ENCODE results near the gene C1QTNF6.

DNA sequence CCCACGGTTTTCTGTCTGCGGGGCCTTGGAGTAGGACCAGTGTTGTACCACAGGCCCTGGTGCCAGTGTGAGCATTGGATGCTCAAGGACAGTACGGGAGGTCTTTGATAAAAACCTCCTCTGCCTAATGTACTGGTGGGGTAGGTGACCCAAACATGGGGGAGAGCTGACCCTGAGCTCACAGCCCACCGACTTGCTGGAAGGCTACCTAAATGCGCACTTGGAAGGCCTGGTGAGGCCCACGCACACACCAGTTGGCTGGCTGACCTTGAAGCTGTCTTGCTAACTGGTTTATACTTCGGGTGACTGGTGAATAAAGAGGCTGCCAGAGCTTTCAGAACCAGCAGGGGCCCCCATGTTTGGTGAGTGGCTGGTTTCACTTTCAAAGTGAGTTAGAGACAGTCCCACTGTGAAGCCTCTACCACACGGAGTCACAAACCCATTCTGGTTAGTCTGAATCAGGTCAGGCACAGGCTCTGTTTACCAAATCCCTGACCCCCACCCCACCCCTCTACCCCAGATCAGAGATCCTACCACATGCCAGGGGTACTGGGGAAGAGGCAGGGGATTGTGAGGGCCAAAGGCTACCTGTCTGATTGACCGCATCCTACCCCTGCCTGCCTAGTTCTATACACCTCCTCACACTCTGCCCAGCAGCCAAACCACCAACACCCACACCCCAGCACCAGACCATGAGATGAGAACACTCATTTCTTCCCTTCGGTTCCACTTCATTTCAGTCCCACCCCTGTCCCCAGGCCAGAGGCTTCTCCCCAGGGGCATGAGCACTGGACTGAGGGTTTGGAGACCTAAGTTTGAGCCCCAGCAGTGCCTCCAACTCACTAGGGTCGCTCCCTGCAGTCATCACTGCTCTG lies 25.6 kb downstream of the C1QTNF6 start:
- TF ChIP-seq, protein P1, sequence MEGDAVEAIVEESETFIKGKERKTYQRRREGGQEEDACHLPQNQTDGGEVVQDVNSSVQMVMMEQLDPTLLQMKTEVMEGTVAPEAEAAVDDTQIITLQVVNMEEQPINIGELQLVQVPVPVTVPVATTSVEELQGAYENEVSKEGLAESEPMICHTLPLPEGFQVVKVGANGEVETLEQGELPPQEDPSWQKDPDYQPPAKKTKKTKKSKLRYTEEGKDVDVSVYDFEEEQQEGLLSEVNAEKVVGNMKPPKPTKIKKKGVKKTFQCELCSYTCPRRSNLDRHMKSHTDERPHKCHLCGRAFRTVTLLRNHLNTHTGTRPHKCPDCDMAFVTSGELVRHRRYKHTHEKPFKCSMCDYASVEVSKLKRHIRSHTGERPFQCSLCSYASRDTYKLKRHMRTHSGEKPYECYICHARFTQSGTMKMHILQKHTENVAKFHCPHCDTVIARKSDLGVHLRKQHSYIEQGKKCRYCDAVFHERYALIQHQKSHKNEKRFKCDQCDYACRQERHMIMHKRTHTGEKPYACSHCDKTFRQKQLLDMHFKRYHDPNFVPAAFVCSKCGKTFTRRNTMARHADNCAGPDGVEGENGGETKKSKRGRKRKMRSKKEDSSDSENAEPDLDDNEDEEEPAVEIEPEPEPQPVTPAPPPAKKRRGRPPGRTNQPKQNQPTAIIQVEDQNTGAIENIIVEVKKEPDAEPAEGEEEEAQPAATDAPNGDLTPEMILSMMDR (conservative IDR thresholded peaks at IDR 0.05 in 1 of 2, IDR thresholded peaks at IDR 0.05 in 1 of 2; ENCODE audit: extremely low read depth in 1 of 2, insufficient read depth in 1 of 2, low read depth in 1 of 2, low read length in 2 of 2) = no peak
- no peak for TF ChIP-seq EZH2 (IDR thresholded peaks at IDR 0.05; ENCODE audit: borderline replicate concordance, low read length)
